ENCODE results near the gene PCDHGA1.

The PCDHGA1 gene

GRCh38 chr5:141319202-141319601 is 11.1 kb upstream of the PCDHGA1 start:
- peaks cover 54% of the 10 kb centered on the region for H3K36me3 ChIP-seq
- H3K4me1 ChIP-seq, result no peaks in the 10 kb centered on the region
- peak overlapping the region; percentile 100 for H3K4me3 ChIP-seq (ENCODE audit: low read depth, low read length)
- TF ChIP-seq CTCF (IDR thresholded peaks at IDR 0.05; ENCODE audit: low read depth, low read length), result no peak
- H3K27me3 ChIP-seq, result no peaks in the 10 kb centered on the region
- DNase-seq, result no peak
- peaks cover 11% of the 10 kb centered on the region for H3K9me3 ChIP-seq

- peaks cover 11% of the 10 kb centered on the region for H3K9me3 ChIP-seq
- DNase-seq, result no peak
- no peaks in the 10 kb centered on the region for H3K4me1 ChIP-seq
- H3K27me3 ChIP-seq, result no peaks in the 10 kb centered on the region
- peaks cover 53% of the 10 kb centered on the region for H3K36me3 ChIP-seq
- peak overlapping the region; percentile 100 for H3K4me3 ChIP-seq (ENCODE audit: low read depth, low read length)
- TF ChIP-seq CTCF (IDR thresholded peaks at IDR 0.05; ENCODE audit: low read depth, low read length), result no peak
Observed at GRCh38 chr5:141319699-141320098, 10.6 kb upstream of the PCDHGA1 start.

GRCh38 chr5:141320225-141321169 is 9.8 kb upstream of the PCDHGA1 start, which contains the start of gene TAF7:
Gene TAF7, minus strand, starts transcription at chr5:141320784. Its CDS starts 740 bp downstream, at chr5:141320044.
- H3K36me3 ChIP-seq, result peaks cover 45% of the 10 kb centered on the region
- H3K4me1 ChIP-seq, result no peaks in the 10 kb centered on the region
- H3K9me3 ChIP-seq, result peaks cover 11% of the 10 kb centered on the region
- H3K27me3 ChIP-seq, result no peaks in the 10 kb centered on the region
- peak; percentile 96 for DNase-seq
- H3K4me3 ChIP-seq (ENCODE audit: low read depth, low read length), result peak within 1 kb of the TSS; percentile 100
- peak; percentile 93 for TF ChIP-seq CTCF (IDR thresholded peaks at IDR 0.05; ENCODE audit: low read depth, low read length)

GRCh38 chr5:141322261-141322660 is 8.1 kb upstream of the PCDHGA1 start:
- no peak for TF ChIP-seq CTCF (IDR thresholded peaks at IDR 0.05; ENCODE audit: low read depth, low read length)
- no peak for DNase-seq
- H3K9me3 ChIP-seq, result peaks cover 11% of the 10 kb centered on the region
- H3K36me3 ChIP-seq, result peaks cover 28% of the 10 kb centered on the region
- no peaks in the 10 kb centered on the region for H3K27me3 ChIP-seq
- no peaks in the 10 kb centered on the region for H3K4me1 ChIP-seq
- no peak overlapping the region for H3K4me3 ChIP-seq (ENCODE audit: low read depth, low read length)

- H3K9me3 ChIP-seq, result no peaks in the 10 kb centered on the region
- peak; percentile 43 for DNase-seq
- H3K36me3 ChIP-seq, result no peaks in the 10 kb centered on the region
- no peaks in the 10 kb centered on the region for H3K27me3 ChIP-seq
- H3K4me3 ChIP-seq (ENCODE audit: low read depth, low read length), result no peak overlapping the region
- no peaks in the 10 kb centered on the region for H3K4me1 ChIP-seq
- peak; percentile 42 for TF ChIP-seq CTCF (IDR thresholded peaks at IDR 0.05; ENCODE audit: low read depth, low read length)
Observed at GRCh38 chr5:141326088-141326854, 4.0 kb upstream of the PCDHGA1 start.
